IMR-90 (cell line): Measurements from ENCODE around the gene CYP27B1.

Experiments
- BHLHE40 ChIP-seq: fragments of 150-350 bp; IDR thresholded peaks from 2 replicates; pipeline ENCODE4 v1.6.1; 2016; ENCODE audit warnings: mild to moderate bottlenecking, low read depth, low read length
- CEBPB ChIP-seq: IDR thresholded peaks from 2 replicates; pipeline ENCODE4 v1.6.1; 2012; ENCODE audit warnings: low read depth, low read length, improper control_type of control experiment
- FOS ChIP-seq: fragments of 150-350 bp; IDR thresholded peaks from 2 replicates; pipeline ENCODE4 v1.6.1; 2016; ENCODE audit warnings: low read depth, low read length
- MAFK ChIP-seq: IDR thresholded peaks from 2 replicates; pipeline ENCODE4 v1.6.1; 2012; ENCODE audit warnings: low read depth, low read length, improper control_type of control experiment
- POLR2A ChIP-seq: IDR thresholded peaks from 2 replicates; pipeline ENCODE4 v1.6.1; 2012; ENCODE audit warnings: mild to moderate bottlenecking, low read depth, low read length
- RAD21 ChIP-seq: IDR thresholded peaks from 2 replicates; pipeline ENCODE4 v1.6.1; 2012; ENCODE audit warnings: low read length, improper control_type of control experiment
- RCOR1 ChIP-seq: IDR thresholded peaks from 2 replicates; pipeline ENCODE4 v1.6.1; 2012; ENCODE audit warnings: mild to moderate bottlenecking, low read length, improper control_type of control experiment; ENCODE audit not compliant: insufficient replicate concordance
- RFX5 ChIP-seq: IDR thresholded peaks from 2 replicates; pipeline ENCODE4 v1.8.0; 2012; ENCODE audit warnings: low read depth, mild to moderate bottlenecking, low read length, moderate library complexity
- TF ChIP-seq, protein P1 (sequence below): conservative IDR thresholded peaks from 2 replicates; pipeline ENCODE4 v1.5.1; 2012; ENCODE audit warnings: mild to moderate bottlenecking, low read depth, low read length, improper control_type of control experiment
- TF ChIP-seq, protein P2 (sequence below): fragments of 150-350 bp; IDR thresholded peaks from 2 replicates; pipeline ENCODE4 v1.6.1; 2016; ENCODE audit warnings: low read depth, mild to moderate bottlenecking, low read length, moderate library complexity, borderline replicate concordance
- TF ChIP-seq, protein P3 (sequence below): fragments of 150-350 bp; IDR thresholded peaks from 2 replicates; pipeline ENCODE4 v1.6.1; 2017; ENCODE audit warnings: mild to moderate bottlenecking, antibody characterized with exemption, low read length, low read depth

DNA sequence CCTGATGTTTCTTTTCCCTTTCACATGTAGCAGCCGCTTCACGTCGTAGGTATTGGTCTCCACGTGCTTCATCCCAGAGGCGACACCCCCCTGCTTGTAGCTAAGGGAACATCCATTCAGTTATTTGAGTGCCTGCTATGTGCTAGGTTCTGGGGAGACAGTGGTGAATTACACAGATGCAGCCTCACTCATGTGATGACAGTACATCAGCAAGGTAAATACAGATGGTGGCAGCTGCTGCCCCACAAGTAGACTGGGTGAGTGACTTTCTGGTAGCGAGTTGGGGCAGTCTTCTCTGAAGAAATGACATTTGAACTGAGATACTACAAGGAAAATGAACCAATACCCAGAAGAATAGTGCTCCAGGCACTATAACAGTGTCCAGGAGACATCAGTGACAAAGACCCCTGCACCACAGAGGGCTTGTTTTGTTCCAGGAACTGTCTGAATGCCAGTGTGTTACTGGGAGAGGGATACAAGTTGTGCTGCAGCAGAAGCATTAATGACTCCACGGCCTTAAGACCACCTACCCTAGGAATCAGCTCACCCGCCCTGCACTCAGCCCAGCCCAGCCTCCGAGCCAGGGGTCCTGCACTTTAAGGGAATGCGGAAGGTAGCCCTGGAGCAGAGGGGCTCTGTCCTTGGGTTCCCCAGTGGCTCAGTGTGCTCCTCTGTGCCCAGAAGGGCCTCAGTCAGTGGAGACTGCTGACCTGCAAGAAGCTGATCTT, 44.3 kb upstream of the CYP27B1 start:
- TF ChIP-seq, protein P1, sequence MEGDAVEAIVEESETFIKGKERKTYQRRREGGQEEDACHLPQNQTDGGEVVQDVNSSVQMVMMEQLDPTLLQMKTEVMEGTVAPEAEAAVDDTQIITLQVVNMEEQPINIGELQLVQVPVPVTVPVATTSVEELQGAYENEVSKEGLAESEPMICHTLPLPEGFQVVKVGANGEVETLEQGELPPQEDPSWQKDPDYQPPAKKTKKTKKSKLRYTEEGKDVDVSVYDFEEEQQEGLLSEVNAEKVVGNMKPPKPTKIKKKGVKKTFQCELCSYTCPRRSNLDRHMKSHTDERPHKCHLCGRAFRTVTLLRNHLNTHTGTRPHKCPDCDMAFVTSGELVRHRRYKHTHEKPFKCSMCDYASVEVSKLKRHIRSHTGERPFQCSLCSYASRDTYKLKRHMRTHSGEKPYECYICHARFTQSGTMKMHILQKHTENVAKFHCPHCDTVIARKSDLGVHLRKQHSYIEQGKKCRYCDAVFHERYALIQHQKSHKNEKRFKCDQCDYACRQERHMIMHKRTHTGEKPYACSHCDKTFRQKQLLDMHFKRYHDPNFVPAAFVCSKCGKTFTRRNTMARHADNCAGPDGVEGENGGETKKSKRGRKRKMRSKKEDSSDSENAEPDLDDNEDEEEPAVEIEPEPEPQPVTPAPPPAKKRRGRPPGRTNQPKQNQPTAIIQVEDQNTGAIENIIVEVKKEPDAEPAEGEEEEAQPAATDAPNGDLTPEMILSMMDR = no peak
- TF ChIP-seq, protein P2, sequence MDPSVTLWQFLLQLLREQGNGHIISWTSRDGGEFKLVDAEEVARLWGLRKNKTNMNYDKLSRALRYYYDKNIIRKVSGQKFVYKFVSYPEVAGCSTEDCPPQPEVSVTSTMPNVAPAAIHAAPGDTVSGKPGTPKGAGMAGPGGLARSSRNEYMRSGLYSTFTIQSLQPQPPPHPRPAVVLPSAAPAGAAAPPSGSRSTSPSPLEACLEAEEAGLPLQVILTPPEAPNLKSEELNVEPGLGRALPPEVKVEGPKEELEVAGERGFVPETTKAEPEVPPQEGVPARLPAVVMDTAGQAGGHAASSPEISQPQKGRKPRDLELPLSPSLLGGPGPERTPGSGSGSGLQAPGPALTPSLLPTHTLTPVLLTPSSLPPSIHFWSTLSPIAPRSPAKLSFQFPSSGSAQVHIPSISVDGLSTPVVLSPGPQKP = no peak
- TF ChIP-seq POLR2A (no peak), FOS (no peak), RCOR1 (no peak), RFX5 (no peak), BHLHE40 (no peak), RAD21 (no peak), MAFK (no peak), CEBPB (no peak)
- TF ChIP-seq, protein P3, sequence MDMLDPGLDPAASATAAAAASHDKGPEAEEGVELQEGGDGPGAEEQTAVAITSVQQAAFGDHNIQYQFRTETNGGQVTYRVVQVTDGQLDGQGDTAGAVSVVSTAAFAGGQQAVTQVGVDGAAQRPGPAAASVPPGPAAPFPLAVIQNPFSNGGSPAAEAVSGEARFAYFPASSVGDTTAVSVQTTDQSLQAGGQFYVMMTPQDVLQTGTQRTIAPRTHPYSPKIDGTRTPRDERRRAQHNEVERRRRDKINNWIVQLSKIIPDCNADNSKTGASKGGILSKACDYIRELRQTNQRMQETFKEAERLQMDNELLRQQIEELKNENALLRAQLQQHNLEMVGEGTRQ = no peak
